Skeletal muscle satellite cell (primary cell): ENCODE results near the gene FXYD2.

Experiments
- H3K27me3 ChIP-seq: 2 replicates; pipeline ENCODE4 v1.7.0; 2013; ENCODE audit warnings: low read length; ENCODE audit not compliant: control insufficient read depth, insufficient read depth
- H3K36me3 ChIP-seq: 2 replicates; pipeline ENCODE4 v1.7.0; 2013; ENCODE audit warnings: mild to moderate bottlenecking, control low read depth, low read length; ENCODE audit not compliant: insufficient read depth
- H3K4me1 ChIP-seq: 2 replicates; pipeline ENCODE4 v1.7.0; 2013; ENCODE audit warnings: low read length; ENCODE audit not compliant: control insufficient read depth, insufficient read depth
- H3K4me2 ChIP-seq: 2 replicates; pipeline ENCODE4 v1.7.0; 2013; ENCODE audit warnings: mild to moderate bottlenecking, low read length
- H3K4me3 ChIP-seq: 2 replicates; pipeline ENCODE4 v1.7.0; 2013; ENCODE audit warnings: low read length
- H3K9ac ChIP-seq: 2 replicates; pipeline ENCODE4 v1.7.0; 2013; ENCODE audit warnings: mild to moderate bottlenecking, low read depth, low read length, moderate library complexity
- H3K9me3 ChIP-seq: replicated peaks from 2 replicates; pipeline ENCODE4 v1.7.0; 2013; ENCODE audit warnings: mild to moderate bottlenecking, control low read depth, low read length

Gene FXYD2

GRCh38 chr11:117855186-117855845 is 30.8 kb upstream of the FXYD2 start:
- H3K4me3 ChIP-seq = no peak overlapping the region
- peaks cover 17% of the 10 kb centered on the region for H3K27me3 ChIP-seq
- no peaks in the 10 kb centered on the region for H3K36me3 ChIP-seq
- no peaks in the 10 kb centered on the region for H3K4me1 ChIP-seq
- H3K9me3 ChIP-seq = no peaks in the 10 kb centered on the region
- no peak overlapping the region for H3K9ac ChIP-seq
- H3K4me2 ChIP-seq = no peak overlapping the region

DNA sequence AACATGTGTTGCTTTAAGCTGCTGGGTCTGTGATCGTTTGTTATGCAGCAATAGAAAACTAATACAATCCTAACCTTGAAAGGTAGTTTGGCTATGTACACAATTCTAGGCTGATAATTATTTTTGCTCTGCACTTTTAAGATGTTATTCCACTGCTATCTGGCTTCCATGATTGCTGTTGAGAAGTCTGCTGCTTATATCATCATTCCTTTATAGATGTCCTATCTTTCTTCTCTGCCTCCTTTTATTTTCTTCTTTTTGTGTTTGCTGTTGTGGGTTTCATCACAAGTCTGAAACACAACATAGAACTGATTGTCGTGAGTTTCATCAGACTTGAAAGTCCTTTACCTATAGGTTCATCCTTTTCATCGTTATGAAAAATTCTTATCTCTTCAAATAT is 27.8 kb upstream of the FXYD2 start:
- no peak overlapping the region for H3K9ac ChIP-seq
- H3K4me1 ChIP-seq = no peaks in the 10 kb centered on the region
- no peaks in the 10 kb centered on the region for H3K36me3 ChIP-seq
- peaks cover 16% of the 10 kb centered on the region for H3K27me3 ChIP-seq
- H3K9me3 ChIP-seq = no peaks in the 10 kb centered on the region
- H3K4me3 ChIP-seq = no peak overlapping the region
- H3K4me2 ChIP-seq = no peak overlapping the region

DNA sequence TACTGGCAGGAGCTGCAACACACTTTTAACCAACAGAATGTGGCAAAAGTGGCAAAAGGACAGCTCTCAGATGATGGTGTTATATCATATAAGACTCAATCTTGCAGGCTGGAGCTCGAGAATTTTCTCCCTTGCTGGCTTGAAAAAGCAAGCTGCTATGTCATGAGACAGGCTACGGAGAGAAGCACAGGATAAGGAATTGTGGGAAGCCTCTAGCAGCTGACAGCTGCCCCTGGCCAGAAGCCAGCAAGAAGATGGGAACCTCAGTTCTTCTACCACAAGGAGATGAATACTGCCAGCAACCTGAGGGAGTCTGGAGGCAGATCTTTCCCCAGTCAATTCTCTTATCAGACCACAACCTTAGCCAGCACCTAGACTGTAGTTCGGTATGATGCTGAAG is 27.3 kb upstream of the FXYD2 start:
- Histone ChIP-seq H3K9ac (no peak overlapping the region), H3K4me2 (no peak overlapping the region), H3K4me1 (no peaks in the 10 kb centered on the region), H3K9me3 (no peaks in the 10 kb centered on the region), H3K27me3 (peaks cover 16% of the 10 kb centered on the region), H3K36me3 (no peaks in the 10 kb centered on the region), H3K4me3 (no peak overlapping the region)

- H3K4me1 ChIP-seq = no peaks in the 10 kb centered on the region
- H3K4me2 ChIP-seq = no peak overlapping the region
- H3K9ac ChIP-seq = no peak overlapping the region
- H3K9me3 ChIP-seq = no peaks in the 10 kb centered on the region
- H3K27me3 ChIP-seq = peaks cover 16% of the 10 kb centered on the region
- no peaks in the 10 kb centered on the region for H3K36me3 ChIP-seq
- H3K4me3 ChIP-seq = no peak overlapping the region
These were observed 26.6 kb upstream of the FXYD2 start for GRCh38 chr11:117851106-117851505.

- H3K9ac ChIP-seq = no peak overlapping the region
- no peaks in the 10 kb centered on the region for H3K9me3 ChIP-seq
- H3K27me3 ChIP-seq = peaks cover 22% of the 10 kb centered on the region
- H3K4me1 ChIP-seq = no peaks in the 10 kb centered on the region
- H3K4me3 ChIP-seq = no peak overlapping the region
- no peak overlapping the region for H3K4me2 ChIP-seq
- H3K36me3 ChIP-seq = no peaks in the 10 kb centered on the region
These were observed 25.4 kb upstream of the FXYD2 start for GRCh38 chr11:117849781-117850414.

DNA sequence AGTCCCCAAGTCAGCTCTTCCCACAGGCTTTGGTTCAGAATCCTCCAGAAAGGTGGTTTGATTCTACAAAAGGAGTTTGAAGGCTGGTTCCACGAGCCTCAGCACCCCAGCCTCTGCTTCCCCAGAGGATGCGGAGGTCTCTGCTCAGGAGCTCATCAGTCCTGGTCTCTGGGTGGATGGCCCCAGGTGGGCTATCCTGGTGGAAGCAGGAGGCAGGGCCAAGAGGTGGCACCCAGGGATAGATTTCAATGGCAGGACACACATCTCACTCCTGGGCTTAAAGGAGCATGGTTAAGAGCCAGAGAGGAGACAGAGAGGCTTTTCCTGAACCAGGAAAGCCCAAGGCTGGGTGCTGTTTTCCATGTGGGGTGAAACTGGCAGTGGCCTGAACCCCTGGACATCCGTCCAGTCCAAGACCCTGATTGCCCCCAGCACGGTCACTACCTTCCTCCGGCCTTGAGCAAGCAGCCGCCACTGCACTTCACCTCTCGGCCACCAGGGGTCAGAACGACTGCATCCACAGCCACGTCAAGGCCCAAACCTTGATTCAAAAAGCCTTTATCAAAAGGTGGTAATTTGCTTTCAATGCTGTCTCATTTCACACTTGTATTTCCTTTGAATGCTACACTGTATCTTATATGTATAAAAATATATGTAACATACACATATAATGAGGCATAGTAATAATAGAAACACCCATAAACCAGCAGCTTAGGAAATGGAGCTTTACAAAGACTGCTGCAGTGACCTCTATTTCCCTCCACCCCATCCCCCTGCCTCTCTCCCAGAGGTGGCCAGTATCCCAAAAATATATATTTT is 19.3 kb upstream of the FXYD2 start:
- H3K9me3 ChIP-seq = no peaks in the 10 kb centered on the region
- H3K36me3 ChIP-seq = no peaks in the 10 kb centered on the region
- H3K27me3 ChIP-seq = peaks cover 17% of the 10 kb centered on the region
- H3K4me3 ChIP-seq = no peak overlapping the region
- H3K4me1 ChIP-seq = no peaks in the 10 kb centered on the region
- H3K9ac ChIP-seq = no peak overlapping the region
- H3K4me2 ChIP-seq = no peak overlapping the region

DNA sequence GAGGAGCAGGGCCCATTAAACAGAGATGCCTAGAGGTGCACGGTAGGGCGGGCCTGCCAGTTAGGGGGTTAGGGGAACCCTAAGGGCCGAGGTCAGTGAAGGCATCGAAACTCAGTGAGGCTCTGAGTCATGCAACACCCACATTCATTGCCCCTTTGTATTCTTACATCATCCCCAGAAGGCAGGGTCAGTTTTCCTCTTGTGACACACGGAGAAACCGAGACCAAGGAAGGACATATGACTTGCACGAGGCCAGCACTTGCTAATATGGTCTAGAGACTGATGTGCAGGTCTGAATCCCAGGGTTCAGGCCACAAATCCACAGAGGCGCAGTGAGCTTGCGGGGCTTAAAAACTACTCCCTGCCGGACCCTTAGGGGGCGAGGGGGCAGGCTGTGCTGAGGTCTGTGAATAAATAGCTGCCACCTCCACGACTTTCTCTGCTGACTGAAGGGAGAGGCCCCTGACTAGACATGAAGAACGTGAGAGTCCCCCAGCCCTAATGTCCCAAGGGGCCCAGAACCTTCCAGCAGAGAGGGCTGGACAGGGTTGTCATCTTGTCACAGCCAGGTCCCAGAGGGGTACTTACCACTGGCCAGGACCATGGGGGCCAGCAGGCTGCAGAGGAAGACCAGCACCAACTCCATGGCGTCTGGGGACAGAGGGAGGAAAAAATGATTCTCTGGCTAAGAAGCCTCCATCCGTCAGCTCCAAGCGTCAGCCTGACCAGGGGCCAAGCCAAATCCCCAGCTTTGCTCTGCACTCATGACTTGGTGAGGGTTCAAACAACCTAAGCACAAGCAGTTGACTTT is 17.8 kb upstream of the FXYD2 start:
- Histone ChIP-seq H3K36me3 (no peaks in the 10 kb centered on the region), H3K4me1 (no peaks in the 10 kb centered on the region), H3K9me3 (no peaks in the 10 kb centered on the region), H3K9ac (no peak overlapping the region), H3K27me3 (peaks cover 32% of the 10 kb centered on the region), H3K4me3 (no peak overlapping the region), H3K4me2 (no peak overlapping the region)

DNA sequence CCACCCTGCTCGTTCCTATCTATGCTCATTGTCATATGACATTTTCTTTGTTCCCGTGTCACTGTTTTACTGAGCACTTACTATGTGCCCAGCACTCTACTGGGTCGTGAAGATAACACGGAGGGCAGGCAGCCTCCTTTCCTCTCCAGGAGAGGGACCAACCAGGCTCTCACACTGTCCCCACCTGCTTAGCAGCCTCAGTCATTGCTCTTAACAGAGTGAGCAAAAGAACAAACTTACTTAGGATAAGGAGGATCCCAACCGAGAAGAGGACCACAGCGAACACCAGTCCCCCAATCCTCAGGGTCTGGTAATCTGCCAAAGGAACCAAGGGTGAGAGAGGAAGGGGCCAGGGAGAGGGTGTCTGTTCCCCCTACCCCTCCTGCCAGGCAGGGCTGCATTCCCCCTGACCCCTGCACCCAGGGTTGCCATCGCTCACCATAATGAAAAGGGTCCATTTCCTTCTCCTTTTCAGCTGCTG is 17.0 kb upstream of the FXYD2 start:
- Histone ChIP-seq H3K4me2 (no peak overlapping the region), H3K9ac (no peak overlapping the region), H3K36me3 (no peaks in the 10 kb centered on the region), H3K4me1 (no peaks in the 10 kb centered on the region), H3K4me3 (no peak overlapping the region), H3K27me3 (peaks cover 38% of the 10 kb centered on the region), H3K9me3 (no peaks in the 10 kb centered on the region)

DNA sequence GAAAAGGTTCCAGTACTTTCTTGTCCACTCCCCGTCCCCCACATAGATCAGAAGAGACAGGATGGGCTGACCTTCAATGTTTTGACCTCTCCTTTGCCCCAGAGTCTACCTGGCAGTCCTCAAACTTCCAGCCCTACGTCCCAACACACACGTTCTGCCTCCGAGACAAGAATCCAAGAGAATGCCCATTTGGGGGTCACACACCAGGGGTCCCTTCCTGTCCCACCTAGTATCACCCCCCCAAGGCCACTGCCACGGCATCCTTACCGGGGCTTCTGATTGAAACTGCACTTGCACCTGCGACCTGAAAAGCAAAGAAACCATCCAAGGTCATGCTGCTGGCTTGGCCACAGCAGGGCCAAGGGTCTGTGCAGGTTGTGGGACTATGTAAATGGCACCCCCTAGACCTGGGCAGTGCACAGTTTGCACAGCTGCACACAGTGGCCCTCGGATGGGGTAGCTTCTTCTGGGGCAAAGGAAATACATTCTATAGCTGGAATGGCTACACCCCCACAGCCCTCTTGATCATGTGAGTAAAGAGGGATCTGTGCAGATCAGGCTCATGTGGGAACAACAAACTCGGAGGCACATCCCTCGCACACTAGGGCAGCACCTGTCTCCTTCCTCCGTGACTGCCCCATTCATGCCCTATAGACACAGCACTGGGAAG is 16.5 kb upstream of the FXYD2 start:
- no peak overlapping the region for H3K9ac ChIP-seq
- H3K4me3 ChIP-seq = no peak overlapping the region
- H3K36me3 ChIP-seq = no peaks in the 10 kb centered on the region
- H3K27me3 ChIP-seq = peaks cover 38% of the 10 kb centered on the region
- H3K4me1 ChIP-seq = no peaks in the 10 kb centered on the region
- no peaks in the 10 kb centered on the region for H3K9me3 ChIP-seq
- H3K4me2 ChIP-seq = no peak overlapping the region

DNA sequence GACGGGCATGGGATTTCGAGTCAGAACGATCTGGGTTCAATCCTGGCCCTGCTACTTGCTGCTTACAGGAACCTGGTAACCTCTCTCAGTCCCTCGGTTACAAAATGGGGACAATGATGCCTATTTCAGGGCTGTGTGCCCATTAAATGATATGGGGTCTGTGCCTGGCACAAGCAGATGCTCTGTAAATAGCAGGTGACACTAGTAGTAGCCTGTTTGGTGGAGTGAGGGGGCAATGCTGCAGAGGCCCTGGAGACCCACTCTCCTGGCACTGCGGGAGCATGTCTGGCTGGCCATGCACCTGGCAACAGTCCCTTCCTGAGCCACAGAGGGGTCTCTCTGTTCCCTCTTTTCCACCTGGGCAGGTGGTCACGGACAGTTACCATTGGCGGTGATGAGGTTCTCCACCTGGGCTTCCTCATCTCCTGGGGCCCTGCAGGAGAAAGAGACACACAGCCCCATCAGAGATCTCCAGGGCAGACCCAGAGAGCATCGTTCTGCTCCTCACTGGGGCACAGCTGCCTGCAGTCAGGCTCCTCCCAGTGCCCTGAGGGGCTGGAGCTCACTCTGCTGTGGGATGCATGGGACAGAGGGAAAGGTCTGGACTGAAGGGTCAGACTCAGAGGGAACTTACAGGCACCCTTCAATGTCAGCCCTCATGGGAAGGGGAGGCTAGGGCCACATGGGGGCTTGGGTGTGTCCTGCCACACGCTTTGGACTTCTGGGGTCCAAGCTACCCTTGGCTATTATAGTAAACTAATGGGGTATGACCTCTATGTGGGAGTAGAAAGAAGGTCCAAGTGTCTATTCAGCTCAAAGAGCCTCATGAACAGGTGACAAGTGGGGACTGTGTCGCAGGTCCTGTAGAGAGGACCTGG is 15.6 kb upstream of the FXYD2 start:
- H3K27me3 ChIP-seq = peaks cover 33% of the 10 kb centered on the region
- no peak overlapping the region for H3K4me2 ChIP-seq
- no peaks in the 10 kb centered on the region for H3K36me3 ChIP-seq
- H3K9me3 ChIP-seq = no peaks in the 10 kb centered on the region
- no peak overlapping the region for H3K9ac ChIP-seq
- no peaks in the 10 kb centered on the region for H3K4me1 ChIP-seq
- no peak overlapping the region for H3K4me3 ChIP-seq
